GM19463 (cell line): ENCODE measurements around the gene ISCU.
"Not testable (repeated sequence)": the region's sequence is repeated elsewhere in the genome, so short reads cannot be mapped to it uniquely, and the experiment has no call there.

Experiments
- ATAC-seq: cut with Tn5 transposase; IDR thresholded peaks from one replicate; pipeline ENCODE4 v1.9.1; 2021; ENCODE audit warnings: mild to moderate bottlenecking, moderate library complexity; ENCODE audit not compliant: unreplicated experiment

The ISCU gene

DNA sequence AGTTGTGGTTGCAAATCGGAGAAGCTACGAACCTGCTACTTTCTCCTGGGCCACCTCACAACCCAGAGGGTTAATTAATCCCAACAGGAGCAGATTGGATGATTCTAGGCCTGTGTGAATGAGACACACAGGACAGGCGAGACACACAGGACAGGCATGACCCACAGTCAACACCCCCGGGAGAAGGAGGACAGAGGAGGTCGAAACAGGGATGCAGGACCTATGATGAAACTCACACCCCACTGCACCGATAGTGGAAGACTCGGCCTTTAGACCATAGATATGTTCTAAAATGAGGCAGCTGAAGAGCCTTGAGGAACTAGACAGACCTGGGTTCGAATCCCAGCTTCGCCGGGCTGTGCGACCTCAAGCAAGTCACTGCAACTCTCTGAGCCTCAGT, 23.9 kb downstream of the ISCU start:
- no peak for ATAC-seq

DNA sequence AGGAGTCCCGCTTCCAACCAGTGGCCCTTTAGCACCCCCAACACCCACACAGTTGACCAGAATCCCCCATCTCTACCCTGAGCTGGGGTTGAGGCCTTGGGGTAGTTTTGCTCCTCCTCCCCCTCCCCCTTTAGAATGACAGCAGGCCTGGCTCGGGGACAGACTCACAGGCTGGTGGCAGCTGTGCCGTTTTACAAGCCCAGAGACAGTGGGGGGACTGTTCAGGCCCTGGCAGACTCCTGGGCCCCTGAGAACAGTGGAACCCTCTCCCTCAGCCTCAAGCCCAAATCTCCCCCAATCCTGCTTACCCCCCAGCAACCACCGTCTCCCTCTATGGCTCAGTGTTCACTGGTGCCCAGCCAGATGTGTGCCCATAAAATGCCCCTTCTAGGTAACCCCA, 25.4 kb downstream of the ISCU start:
- no peak for ATAC-seq

DNA sequence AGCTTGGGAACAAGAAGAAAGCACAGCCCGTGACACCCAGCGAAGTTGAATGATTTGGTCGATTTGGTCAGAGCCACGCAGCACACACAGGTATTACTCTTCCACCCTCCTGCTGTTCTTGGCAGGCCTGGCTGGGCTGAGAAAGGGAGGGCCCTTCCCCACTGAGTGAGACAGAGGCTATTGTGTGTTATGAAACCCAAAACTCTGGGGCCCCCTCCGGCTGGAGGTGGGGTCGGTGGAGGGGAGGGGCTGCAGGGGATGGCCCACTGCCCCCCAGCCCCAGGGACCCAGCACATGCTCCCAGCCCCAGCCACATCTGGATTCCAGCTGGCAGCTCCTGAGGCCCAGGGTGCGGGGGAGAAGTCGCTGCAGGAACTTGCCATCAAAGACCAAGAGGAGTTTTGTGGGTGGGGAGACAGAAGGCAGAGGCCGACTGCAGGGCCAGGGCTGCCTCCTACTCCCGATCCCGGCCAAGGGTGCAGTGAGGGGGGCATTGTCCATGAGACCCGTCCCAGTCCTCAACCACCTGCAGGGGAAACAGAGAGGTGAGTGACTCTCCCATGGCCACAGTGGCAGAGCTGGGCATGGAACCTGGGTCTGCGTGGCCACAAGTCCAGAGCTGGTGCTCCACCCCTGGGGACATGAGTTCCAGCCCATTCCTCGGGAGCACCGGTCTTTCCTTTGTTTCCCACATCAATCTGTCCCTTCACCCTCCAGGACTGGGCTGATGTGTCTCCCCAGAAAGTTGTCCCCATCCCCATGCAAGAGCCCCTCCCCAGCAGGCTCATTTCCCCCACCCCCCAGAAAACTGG, 26.8 kb downstream of the ISCU start:
- ATAC-seq = no peak

DNA sequence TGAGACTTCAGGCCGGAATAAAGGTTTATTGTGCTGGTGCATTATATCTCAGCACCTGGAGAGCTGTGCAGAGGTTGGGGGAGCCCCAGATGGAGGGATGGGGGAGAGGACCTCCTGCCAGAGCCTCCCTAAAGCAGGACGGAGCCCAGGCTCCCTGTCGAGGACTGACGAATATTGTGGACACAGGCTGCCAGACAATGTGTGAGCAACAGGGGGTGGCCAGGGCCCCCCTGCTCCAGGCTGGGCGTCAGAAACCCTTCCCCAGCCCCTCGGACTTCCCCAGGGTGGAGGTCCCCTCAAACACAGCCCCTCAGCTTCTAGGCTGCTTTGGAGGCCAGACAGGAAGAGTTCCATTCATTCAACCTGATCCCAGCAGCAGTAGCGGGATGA, 27.4 kb downstream of the ISCU start:
- ATAC-seq = no peak

DNA sequence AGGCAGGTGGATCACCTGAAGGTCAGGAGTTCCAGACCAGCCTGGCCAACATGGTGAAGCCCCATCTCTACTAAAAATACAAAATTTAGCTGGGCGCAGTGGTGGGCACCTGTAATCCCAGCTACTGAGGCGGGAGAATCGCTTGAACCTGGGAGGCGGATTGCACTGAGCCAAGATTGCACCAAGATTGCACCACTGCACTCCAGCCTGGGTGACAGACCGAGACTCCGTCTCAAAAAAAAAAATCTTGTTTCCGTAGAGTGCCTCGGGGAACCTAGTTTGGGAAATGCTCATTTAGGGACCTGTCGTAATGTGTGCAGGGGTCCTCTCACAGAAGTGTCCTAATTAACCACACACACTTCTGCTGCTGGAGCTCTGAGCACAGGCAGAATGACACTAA, 28.1 kb downstream of the ISCU start:
- ATAC-seq = not testable (repeated sequence)

DNA sequence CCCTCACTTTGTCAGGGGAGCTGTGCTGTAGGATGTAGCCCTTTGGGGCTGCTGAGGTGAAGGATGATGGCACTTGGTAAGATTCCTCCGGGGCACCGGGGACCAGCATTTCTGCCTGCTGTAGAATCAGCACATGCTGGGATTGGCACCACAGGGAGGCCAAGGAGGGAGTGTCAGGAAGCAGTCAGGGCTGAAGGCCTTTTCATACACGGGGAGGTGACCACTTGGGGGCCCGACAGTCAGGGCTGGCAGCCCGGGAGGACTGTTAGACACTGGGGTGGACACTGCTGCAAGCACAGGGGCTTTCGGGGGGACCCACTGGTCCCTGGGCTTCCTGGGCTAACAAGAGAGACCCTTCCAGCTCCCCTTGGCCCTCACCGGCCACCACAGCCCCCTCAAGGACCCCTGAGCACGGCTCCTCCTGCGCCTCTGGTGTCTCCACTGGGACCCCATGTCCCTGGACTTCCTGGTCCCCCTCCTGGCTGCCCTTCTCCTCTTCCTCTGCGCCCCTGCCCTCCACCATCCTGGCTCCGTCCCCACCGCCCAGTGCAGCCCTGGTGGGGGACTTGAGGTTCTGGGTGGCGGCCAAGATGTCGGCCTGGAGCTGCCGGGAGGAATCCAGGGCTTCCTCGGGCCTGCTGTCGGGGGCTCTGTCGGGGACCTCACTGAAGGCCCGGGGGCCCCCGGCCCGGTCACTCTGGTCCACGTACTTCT, 29.0 kb downstream of the ISCU start:
- no peak for ATAC-seq

DNA sequence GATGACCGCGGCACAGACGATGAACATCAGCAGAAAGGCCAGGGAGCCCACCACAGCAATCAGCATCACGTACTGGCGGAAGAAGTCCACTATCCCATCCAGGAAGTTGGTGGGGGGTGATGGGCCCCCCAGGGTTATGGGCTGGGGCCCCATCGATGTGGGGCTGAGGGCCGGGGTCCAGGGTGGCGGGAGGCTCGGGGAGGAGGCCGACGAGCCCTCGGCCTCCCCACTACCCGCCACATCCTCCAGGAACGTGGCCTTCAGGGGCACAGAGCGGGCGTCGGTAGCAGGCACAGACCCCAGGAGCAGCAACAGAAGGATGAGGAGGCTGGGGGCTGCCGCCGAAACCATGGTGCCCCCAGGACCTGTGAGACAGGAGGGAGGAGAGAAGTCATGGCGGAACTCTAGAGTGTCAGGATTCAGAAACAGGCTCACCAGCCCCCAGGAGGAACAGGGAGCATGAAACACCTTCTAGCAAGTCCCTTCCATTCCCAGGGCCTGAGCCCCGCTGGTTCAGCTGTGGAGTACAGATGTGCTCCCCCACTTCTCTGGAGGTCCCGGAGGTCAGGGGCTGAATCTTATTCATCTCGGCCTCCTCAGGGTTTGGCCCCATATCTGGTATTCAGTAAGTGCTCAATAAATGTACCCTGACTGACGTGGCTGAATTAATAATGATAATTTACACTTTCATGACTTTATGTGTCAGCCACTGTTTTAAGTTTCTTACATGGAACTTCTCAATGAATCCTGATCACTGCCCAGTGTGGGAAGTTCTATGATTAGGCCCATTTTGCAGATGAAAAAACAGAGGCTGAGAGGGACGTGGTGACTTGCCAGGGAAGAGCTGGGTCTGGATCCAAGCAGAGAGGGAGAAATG, 29.9 kb downstream of the ISCU start:
- no peak for ATAC-seq

DNA sequence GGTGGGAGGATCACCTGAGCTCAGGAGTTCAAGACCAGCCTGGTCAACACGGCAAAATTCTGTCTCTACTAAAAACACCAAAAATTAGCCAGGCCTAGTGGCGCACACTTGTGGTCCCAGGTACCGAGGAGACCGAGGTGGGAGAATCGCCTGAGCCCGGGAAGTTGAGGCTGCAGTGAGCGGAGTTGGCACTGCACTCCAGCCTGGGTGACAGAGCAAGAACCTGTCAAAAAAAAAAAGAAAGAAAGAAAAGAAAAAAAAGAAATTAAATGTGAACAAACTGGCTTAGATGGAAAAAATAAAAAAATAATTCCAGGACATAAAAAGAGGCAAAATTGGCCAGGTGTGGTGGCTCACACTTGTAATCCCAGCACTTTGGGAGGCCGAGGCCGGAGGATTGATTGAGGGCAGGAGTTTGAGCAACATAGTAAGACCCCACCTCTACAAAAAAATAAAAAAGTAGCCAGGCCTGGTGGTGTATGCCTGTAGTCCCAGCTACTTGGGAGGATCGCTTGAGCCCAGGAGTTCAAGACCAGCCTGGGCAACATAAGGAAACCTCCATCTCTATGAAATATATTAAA, 32.0 kb downstream of the ISCU start:
- no peak for ATAC-seq

DNA sequence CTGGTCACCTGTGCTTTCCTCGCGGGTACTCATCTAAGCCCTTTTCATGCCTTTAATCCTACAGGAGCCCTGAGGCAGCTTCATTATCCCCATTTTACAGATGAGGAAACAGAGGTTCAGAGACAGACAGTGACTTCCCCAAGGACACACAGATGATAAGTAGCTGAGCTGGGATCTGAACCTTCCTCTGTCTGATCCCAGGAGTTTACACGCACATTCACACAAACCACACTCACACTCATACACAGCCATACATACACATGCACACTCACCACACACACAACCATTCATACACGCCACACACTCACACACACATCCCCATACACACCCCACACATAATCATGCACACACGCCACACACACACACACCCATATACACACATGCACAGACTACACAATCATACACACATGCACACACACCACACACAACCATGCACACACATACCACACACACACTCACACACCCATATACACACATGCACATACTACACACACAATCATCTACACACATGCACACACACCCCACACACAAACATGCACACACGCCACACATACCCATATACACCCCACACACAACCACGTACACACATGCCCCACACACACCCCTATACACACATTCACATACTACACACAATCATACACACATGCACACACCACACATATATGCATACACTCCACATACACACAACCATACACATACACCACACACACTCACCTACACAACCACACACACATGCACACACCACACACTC, 32.7 kb downstream of the ISCU start:
- no peak for ATAC-seq

DNA sequence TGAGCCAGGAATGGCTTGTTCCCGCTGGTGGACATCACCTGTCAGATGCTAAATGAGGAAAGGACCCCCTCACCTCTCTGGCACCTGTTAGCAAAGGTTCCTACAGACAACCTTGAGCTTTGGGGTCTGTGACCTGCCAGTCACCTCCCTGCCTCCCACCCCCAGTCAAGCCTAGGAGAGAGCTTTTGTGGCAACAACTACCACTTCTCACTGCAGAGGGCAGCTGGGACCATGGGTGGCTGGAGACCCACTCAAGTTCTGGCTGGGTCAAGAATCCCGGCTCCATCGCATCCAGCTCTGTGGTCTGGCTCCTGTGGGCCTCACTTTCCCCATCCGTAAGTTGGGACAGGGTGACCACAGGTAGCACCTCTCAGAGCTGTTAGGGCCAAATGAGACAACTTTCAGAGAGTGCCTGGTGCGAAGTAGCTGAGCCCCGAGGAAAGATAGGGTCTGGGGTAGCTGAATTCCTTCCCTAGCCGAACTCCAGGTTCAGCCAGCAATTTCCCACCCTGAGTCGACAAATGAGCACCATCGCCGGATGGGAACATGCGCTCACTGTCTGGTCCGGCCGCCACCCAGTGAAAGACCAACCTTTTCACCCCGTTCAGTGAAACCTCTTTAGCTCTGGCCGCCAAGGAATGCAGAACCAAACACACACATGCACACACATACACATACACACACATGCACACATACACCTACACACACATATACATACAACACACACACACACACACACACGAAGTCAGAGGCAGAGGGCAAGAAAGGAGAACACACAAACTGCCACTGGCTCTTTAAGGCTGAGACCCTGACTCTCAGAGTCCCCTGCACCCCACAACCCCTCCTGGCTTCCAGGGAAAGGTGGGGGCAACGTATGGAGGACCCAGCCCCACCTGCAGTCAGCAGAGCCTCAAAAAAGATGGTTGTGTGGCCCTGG, 33.6 kb downstream of the ISCU start:
- ATAC-seq = no peak

DNA sequence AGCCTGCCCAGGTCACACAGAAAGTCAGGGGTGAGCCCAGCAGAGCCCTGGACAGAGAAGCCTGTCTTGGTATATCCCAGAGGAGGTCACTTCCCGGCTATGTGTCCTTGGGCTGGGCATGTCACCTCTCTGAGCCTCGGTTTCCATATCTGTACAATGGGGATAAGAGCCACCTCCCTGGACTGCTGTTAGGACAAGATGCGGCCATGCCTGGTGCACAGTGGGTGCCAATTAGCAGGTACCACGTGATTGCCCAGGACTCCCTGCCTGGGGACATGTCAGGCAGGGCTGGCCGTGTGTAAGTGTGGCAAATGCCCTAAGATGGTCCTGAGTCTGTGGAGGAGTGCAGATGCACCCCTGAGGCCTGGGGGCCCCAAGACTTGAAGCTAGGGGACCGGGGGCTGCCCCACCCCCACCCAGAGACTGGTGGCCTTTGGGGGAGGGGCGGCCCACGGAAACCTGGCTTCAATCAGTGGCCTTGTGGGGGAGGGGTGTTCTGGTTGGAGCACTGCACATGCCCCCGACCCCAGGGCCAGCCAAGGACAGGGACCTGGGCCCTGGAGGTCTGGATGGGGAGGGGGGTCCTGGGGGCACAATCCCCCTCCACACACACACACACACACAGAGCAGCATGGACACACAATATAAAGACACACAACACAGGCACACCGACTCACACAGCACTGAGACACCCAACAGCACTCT, 34.6 kb downstream of the ISCU start:
- no peak for ATAC-seq

DNA sequence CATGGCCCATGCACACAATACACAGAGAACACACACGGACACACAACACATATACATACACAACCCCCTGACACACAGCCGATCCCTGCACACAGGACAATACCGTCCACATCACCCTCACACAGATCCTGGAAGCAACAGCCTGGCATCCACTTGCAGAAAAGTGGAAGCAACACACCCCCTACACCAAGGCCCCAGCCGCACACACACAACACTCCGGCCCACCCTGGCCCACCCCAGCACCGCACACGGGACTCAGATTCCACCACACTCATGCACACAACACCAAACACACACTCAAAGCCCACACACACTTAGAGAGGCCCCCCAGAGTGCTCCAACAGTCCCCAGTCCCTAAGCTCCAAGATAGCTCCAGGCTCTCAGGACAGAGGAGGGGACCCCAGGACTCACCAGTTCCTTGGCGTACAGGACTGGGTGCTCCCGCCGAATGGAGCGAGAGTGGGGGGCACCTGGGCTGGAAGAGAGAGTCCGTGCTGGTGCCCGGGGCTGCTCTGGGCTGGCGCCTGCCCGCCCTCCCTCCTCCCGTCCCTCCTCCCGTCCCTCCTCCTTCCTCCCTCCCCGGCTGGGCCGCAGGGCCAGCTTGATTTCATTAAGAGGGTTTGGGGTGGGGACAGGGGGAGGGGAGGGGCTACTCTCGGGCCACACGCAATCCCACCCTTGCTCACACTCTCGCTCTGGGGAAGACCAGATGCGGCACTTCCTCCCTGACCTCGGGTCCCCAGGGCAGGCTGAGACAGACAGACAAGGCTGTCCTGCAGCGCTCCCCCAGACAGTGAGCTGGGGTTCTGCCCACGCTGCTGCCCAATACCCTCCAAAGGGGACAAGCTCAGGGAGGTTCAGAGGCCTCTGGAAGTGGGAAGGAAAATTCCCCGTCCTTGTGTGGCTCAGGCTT, 35.4 kb downstream of the ISCU start, which contains the start of gene TMEM119:
TMEM119 (minus strand) TSS at position 526 of the 913 bp plus-strand sequence. CDS start 5,701 bp downstream, outside the sequence.
- no peak for ATAC-seq

DNA sequence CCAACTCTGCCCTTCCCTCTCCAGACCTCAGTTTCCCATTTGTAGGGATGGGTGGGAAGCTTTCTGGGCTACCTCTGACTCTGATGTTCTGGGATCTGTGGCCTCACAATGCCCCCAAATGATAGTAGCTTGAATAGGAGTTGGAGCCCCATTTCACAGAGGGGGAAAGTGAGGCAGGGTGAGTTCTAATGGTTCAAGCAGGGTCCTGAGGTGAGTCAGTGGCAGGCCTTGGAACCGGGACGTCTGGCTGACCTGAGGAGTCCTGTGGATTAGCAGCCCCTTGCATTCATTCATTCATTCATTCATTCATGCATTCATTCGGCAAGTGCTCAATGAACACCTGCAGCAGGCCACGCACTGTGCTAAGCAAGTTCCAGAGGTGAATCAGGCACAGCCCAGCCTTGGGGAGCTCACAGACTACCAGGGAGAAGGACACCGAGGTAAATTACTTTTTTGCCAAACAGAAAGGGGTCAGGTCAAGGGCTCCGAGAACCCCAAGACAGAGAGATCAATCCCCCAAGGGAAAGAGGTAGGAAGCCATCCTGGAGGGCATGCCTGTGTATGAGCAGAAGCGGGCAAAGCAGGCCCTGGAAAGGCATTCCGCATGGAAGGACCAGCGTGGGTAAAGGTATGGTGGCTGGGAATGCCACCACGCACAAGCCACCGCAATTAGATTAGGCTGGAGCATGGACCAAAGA, 36.3 kb downstream of the ISCU start:
- no peak for ATAC-seq

DNA sequence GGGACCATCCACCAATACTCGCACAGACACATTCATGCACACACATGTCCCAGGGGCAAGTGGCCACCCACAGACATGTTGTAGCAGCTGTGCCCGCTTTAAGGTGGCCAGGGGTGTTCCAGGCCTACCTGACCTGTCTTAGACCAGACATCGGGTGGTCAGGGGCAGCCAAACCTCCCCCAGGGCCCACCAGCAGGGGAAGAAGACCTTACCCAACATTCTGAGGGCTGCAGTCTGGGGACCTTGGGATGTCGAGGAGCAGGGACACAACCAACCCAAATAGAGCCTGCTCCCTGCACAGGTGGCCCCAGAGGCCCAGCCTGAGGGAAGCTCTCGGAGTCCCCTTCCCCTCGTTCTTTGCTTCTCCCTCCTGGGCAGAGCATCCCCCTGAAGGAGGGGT, 37.1 kb downstream of the ISCU start:
- ATAC-seq = no peak

DNA sequence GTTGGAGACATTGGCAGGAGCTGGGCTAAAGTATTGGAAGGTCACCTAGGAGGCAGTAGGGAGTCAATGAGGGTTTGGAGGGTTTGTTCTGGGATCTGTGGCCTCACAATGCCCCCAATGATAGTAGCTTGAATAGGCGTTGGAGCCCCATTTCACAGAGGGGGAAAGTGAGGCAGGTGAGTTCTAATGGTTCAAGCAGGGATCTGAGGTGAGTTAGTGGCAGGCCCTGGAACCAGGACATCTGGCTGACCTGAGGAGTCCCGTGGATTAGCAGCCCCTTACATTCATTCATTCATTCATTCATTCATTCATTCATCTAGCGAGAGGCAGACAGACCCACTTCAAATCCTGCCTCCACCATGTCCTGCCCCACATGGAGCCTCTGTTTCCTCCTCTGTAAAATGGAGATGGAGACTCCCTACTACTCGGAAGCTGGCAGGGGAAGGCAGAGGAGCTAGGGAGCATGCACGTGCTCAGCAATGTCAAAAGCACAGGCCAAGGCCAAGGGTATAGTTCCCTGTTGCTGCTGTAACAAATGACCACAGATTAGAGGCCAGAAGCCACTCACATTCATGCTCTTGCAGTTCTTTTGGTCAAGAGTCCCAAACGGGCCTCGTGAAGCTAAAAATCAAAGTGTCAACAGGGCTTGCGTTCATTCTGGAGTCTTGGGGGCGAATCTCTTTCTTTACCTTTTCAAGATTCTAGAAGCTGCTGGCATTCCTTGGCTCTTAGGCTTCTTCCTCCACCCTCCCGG, 37.7 kb downstream of the ISCU start:
- ATAC-seq = no peak

DNA sequence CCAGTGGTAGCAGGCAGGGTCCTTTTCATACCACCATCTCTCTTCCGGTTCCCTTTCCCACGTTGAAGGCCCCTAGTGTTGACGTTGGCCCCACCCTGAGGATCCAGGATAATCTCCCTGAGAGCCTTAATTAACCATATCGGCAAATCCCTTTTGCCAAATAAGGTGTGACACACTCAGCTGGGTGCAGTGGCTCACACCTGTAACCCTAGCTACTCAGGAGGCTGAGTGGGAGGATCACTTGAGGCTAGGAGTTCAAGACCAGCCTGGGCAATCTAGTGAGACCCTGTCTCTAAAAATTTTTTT, 38.3 kb downstream of the ISCU start:
- ATAC-seq = no peak
